ENCODE measurements around the gene METTL21A. TPM values are rescaled to one million over a fixed set of nuclear protein-coding genes. Genes with fewer than 3 reads are reported as not detected.

The METTL21A gene
- total and polyA plus RNA-seq, 2 of the 13 experiments (the other 11 are each of a cell fraction or from before 2014, with no cell fraction given), result 42.4 to 61.2 TPM

DNA sequence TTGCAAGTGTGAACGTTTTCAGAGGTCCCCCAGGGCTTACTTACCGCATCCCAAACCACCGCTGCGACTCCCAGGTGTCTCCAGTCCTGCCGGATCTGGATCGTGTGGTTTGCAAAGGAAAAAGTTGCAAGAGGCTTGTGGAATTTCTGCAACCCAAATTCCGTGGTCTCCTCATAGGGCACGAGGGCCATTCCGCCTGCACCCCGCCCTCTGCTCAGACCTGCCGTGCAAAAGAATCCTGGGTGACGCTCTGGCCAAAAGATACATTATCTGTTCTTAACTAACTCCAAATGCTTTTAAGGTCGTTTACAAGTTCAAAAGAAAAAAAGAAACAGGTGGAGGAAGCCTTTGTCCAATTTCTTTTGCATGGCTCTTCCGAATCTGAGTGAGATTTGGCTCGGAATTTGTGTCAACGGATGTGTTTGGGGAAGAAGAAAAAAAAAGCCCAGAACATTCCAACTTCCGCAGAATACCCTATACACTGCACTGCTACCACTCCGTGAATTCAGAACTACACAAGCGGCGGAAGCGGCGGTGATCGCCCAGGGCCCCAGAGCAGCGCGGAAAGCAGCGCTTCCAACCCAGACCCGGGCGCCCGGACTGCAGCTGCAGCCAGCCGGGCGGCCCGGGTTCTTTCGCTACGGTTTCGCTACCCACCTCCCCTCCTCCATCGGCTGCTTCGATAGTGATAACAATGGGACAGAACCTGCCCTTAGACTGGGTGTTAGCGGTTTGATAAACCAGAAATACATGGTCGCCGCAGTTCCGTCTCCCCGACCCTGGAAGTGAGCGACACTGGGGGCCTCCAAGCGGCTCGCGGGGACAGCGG, 795 bp downstream of the METTL21A start (continued):
- TF ChIP-seq ZC3H13 (CRISPR knock-in tag; IDR thresholded peaks at IDR 0.05), result peak; percentile 59
- TF ChIP-seq NAIF1 (CRISPR knock-in tag; IDR thresholded peaks at IDR 0.05; ENCODE audit: borderline replicate concordance), result peak; percentile 89
- peak; percentile 66; the same call in 1 of the 2 replicates for TF ChIP-seq KAT7 (CRISPR knock-in tag; IDR thresholded peaks at IDR 0.05; ENCODE audit: borderline replicate concordance)
- TF ChIP-seq, protein P1, sequence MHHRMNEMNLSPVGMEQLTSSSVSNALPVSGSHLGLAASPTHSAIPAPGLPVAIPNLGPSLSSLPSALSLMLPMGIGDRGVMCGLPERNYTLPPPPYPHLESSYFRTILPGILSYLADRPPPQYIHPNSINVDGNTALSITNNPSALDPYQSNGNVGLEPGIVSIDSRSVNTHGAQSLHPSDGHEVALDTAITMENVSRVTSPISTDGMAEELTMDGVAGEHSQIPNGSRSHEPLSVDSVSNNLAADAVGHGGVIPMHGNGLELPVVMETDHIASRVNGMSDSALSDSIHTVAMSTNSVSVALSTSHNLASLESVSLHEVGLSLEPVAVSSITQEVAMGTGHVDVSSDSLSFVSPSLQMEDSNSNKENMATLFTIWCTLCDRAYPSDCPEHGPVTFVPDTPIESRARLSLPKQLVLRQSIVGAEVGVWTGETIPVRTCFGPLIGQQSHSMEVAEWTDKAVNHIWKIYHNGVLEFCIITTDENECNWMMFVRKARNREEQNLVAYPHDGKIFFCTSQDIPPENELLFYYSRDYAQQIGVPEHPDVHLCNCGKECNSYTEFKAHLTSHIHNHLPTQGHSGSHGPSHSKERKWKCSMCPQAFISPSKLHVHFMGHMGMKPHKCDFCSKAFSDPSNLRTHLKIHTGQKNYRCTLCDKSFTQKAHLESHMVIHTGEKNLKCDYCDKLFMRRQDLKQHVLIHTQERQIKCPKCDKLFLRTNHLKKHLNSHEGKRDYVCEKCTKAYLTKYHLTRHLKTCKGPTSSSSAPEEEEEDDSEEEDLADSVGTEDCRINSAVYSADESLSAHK (CRISPR knock-in tag; IDR thresholded peaks at IDR 0.05; ENCODE audit: borderline replicate concordance), result no peak
- 0 out of 2 replicates have a peak, but pooled peaks have one; percentile 43 for TF ChIP-seq HOXA7 (CRISPR knock-in tag; IDR thresholded peaks at IDR 0.05)
- no peak for TF ChIP-seq ZNF224 (CRISPR knock-in tag; IDR thresholded peaks at IDR 0.05)
- peak; percentile 56; the same call in 1 of the 2 replicates for TF ChIP-seq ZNF235 (CRISPR knock-in tag; IDR thresholded peaks at IDR 0.05; ENCODE audit: borderline replicate concordance)
- TF ChIP-seq JDP2 (CRISPR knock-in tag; IDR thresholded peaks at IDR 0.05; ENCODE audit: borderline replicate concordance), result no peak
- TF ChIP-seq TCF12 (IDR thresholded peaks at IDR 0.05), result no peak
- TF ChIP-seq TCF12 (CRISPR knock-in tag; IDR thresholded peaks at IDR 0.05), result no peak
- TF ChIP-seq, protein P2, sequence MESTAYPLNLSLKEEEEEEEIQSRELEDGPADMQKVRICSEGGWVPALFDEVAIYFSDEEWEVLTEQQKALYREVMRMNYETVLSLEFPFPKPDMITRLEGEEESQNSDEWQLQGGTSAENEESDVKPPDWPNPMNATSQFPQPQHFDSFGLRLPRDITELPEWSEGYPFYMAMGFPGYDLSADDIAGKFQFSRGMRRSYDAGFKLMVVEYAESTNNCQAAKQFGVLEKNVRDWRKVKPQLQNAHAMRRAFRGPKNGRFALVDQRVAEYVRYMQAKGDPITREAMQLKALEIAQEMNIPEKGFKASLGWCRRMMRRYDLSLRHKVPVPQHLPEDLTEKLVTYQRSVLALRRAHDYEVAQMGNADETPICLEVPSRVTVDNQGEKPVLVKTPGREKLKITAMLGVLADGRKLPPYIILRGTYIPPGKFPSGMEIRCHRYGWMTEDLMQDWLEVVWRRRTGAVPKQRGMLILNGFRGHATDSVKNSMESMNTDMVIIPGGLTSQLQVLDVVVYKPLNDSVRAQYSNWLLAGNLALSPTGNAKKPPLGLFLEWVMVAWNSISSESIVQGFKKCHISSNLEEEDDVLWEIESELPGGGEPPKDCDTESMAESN (CRISPR knock-in tag; conservative IDR thresholded peaks at IDR 0.05), result no peak
- TF ChIP-seq AGO1 (IDR thresholded peaks at IDR 0.05; ENCODE audit: low read depth, low read length, poor library complexity, severe bottlenecking), result no peak

Data from HepG2 (cell line).